CD4-positive, alpha-beta T cell treated with Interleukin-12 subunit alpha and Interleukin-12 subunit beta, for 1 hour (primary cell): ENCODE results near the gene TIMMDC1.
"Not testable (repeated sequence)": the region's sequence is repeated elsewhere in the genome, so short reads cannot be mapped to it uniquely, and the experiment has no call there.

Experiments
- DNase-seq: peaks from one replicate; pipeline ENCODE4 v3.0.0-alpha.2; 2020

Gene TIMMDC1

DNA sequence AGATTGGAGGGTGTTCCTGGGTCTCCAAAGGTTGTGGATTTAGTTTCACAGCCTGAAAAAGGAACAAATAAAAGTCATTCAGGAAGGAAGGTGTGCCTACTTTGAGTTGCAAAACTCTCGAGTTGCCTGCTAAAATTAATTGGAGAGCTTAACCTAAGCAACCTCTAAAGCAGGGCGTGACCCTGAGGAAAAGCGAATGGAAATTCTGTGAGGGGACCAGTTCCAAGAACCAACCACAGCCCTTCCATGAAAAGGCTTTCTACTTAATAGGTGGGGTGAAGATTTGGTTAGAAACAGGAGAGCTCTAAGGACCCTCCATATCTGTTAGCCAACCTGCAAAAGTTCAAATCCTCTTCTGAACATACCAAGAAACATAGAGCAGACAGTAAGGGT, 59.5 kb downstream of the TIMMDC1 start:
- no peak for DNase-seq

GRCh38 chr3:119558626-119559317, 60.4 kb downstream of the TIMMDC1 start:
- DNase-seq: no peak

DNA sequence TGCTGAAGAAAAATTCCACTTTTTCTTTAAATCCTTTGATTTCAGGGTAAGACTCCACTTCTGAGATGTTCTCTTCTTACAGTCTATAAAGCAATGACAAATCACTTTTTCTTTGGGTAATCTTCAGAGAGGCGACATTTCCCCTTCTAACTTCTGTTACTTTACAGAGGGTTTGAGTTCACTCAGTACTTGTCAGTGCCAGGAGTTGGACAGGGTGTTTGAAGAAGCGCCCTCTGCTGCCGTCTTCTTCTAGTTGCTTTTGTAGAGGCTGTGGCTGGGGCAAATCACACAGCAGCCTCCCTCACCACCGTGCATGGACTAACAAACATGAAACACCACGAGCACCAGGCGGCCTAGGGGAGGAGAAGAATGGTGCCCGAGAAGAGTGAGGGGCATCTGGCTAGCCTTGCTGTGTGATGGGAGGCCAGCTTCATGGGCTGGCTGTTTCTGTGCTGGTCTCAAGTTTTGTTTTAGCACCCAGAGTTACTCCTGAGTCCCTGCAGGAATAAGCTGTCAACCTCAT, 61.2 kb downstream of the TIMMDC1 start, which contains the start of gene CD80:
Gene CD80 (minus strand): TSS at position 174 of the 523 bp plus-strand sequence. CDS start 1,886 bp downstream, outside the sequence.
- peak; percentile 69 for DNase-seq

DNA sequence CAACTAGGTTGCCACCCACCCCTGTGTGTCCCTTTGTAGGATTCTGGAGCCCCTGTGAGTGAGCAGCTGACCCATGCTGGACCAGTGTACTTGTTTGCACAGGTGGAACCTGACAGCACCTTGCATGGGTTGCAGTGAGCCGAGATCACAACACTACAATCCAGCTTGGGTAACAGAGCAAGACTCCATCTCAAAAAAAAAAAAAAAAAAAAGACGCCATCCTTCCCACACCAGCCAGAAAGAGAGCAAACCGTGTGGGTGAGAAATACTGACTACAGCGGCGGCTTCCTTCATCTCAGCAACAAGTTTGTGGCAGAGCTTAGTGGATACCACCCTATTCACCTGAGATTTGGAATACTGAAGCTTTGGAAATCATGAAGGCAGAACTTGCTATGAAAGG, 61.8 kb downstream of the TIMMDC1 start:
- DNase-seq: no peak

- DNase-seq: peak; percentile 69
Observed at GRCh38 chr3:119562307-119562961, 64.1 kb downstream of the TIMMDC1 start.

GRCh38 chr3:119563334-119563733, 65.0 kb downstream of the TIMMDC1 start:
- DNase-seq: not testable (repeated sequence)

GRCh38 chr3:119569156-119569555, 70.8 kb downstream of the TIMMDC1 start:
- DNase-seq: no peak

- DNase-seq: no peak
Observed at GRCh38 chr3:119570229-119570628, 71.9 kb downstream of the TIMMDC1 start.

- no peak for DNase-seq
Observed at GRCh38 chr3:119571230-119571629, 72.9 kb downstream of the TIMMDC1 start.

GRCh38 chr3:119571688-119572087, 73.3 kb downstream of the TIMMDC1 start:
- no peak for DNase-seq
